KMS-11 (cell line): ENCODE results near the gene LNPEP.

Experiments used
- H2AFZ ChIP-seq: fragments of 200-600 bp; sonication (generic); 2 replicates; pipeline ENCODE4 v1.6.1; 2016; ENCODE audit warnings: antibody characterized with exemption, mixed run types, low read depth
- H3K27ac ChIP-seq: fragments of 200-600 bp; sonication (generic); 2 replicates; pipeline ENCODE4 v1.6.1; 2016; ENCODE audit warnings: mild to moderate bottlenecking, mixed run types
- H3K27me3 ChIP-seq: fragments of 200-600 bp; sonication (generic); 2 replicates; pipeline ENCODE4 v1.6.1; 2017; ENCODE audit warnings: mild to moderate bottlenecking, low read depth, mixed run types, moderate library complexity; ENCODE audit not compliant: insufficient read depth
- H3K36me3 ChIP-seq: fragments of 200-600 bp; sonication (generic); 2 replicates; pipeline ENCODE4 v1.6.1; 2017; ENCODE audit warnings: mild to moderate bottlenecking, mixed run types; ENCODE audit not compliant: insufficient read depth
- H3K4me1 ChIP-seq: fragments of 200-600 bp; sonication (generic); 2 replicates; pipeline ENCODE4 v1.6.1; 2016; ENCODE audit warnings: mild to moderate bottlenecking, low read depth, mixed run types; ENCODE audit not compliant: poor library complexity, severe bottlenecking
- H3K4me2 ChIP-seq: fragments of 200-600 bp; sonication (generic); 2 replicates; pipeline ENCODE4 v1.7.0; 2016; ENCODE audit warnings: mild to moderate bottlenecking, mixed run types
- H3K4me3 ChIP-seq: fragments of 200-600 bp; sonication (generic); IDR thresholded peaks from 2 replicates; pipeline ENCODE4 v1.6.1; 2017; ENCODE audit warnings: low read depth, low read length, mixed read lengths; ENCODE audit not compliant: insufficient read depth
- H3K79me2 ChIP-seq: fragments of 200-600 bp; sonication (generic); 2 replicates; pipeline ENCODE4 v1.6.1; 2016; ENCODE audit warnings: low read depth, mixed run types; ENCODE audit not compliant: insufficient read depth
- H3K9ac ChIP-seq: fragments of 200-600 bp; sonication (generic); 2 replicates; pipeline ENCODE4 v1.6.1; 2016; ENCODE audit warnings: mild to moderate bottlenecking, mixed run types
- H4K20me1 ChIP-seq: fragments of 200-600 bp; sonication (generic); 2 replicates; pipeline ENCODE4 v1.6.1; 2016; ENCODE audit warnings: mild to moderate bottlenecking, mixed run types; ENCODE audit not compliant: insufficient read depth
- TF ChIP-seq, protein P1 (sequence below): fragments of 200-600 bp; sonication (generic); conservative IDR thresholded peaks from 2 replicates; pipeline ENCODE4 v1.6.1; 2017; ENCODE audit warnings: low read depth, mild to moderate bottlenecking, antibody characterized with exemption, low read length, moderate library complexity, mixed read lengths

LNPEP gene

DNA sequence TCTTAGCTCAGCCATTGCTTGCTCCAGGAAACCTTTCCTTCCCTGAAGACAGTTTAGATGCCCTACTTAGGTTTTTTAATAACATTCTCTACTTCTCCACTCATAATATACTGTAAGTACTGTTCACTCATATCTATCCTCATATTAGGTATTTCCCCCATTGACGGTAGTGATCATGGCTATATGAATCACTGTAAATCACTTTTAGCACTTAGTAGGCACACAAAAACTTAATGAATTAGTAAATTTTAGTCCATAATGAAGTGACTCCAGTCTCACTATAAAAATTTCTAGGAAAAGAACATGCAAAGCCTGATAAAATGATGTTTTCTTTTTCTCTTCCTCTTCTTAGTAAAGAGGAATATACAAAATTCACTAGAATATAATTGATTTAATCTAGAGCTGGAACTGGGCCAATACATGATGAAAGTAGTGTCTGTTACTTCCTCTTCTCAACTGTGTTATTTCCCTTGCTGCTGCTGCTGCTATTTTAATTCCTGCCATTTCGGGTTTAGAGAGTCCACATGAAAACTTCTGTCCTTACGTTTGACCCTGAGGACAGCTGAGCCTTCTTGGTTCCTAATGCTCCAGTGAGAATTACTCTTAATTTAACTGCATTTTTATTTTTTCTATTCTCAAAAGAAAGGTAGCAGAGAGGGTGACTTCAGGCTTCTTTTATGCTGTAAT, 73.5 kb downstream of the LNPEP start:
- no peak overlapping the region for H3K27ac ChIP-seq

DNA sequence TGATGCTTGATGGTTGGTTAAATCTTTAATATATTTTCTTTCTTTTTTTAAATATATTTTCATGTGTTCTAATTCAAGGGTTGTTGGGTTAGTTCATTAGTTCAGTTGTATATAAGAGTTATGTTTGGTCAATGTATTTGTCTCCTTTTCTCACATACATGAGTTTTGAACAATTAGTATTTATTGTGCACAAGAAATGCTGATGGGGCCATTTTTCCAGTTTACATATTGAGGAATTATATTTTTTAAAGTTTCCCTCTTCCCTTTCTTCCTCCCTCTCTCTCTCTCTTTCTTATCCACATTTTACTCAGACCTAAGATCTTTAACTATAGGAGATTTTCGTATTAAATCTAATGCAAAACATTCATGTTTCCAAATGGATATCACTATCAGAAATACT, 74.0 kb downstream of the LNPEP start:
- TF ChIP-seq, protein P1, sequence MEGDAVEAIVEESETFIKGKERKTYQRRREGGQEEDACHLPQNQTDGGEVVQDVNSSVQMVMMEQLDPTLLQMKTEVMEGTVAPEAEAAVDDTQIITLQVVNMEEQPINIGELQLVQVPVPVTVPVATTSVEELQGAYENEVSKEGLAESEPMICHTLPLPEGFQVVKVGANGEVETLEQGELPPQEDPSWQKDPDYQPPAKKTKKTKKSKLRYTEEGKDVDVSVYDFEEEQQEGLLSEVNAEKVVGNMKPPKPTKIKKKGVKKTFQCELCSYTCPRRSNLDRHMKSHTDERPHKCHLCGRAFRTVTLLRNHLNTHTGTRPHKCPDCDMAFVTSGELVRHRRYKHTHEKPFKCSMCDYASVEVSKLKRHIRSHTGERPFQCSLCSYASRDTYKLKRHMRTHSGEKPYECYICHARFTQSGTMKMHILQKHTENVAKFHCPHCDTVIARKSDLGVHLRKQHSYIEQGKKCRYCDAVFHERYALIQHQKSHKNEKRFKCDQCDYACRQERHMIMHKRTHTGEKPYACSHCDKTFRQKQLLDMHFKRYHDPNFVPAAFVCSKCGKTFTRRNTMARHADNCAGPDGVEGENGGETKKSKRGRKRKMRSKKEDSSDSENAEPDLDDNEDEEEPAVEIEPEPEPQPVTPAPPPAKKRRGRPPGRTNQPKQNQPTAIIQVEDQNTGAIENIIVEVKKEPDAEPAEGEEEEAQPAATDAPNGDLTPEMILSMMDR: no peak
- Histone ChIP-seq H3K79me2 (no peaks in the 10 kb centered on the region), H3K4me3 (no peak overlapping the region), H3K4me1 (no peaks in the 10 kb centered on the region), H4K20me1 (no peaks in the 10 kb centered on the region; the same call in 1 of the 2 replicates), H3K27me3 (no peaks in the 10 kb centered on the region), H2AFZ (no peak overlapping the region), H3K4me2 (no peak overlapping the region), H3K9ac (no peak overlapping the region), H3K36me3 (no peaks in the 10 kb centered on the region), H3K27ac (no peak overlapping the region)

More for the DNA sequence above, 73.5 kb downstream of the LNPEP start:
- Histone ChIP-seq H3K4me1 (no peaks in the 10 kb centered on the region), H3K36me3 (no peaks in the 10 kb centered on the region), H3K4me2 (no peak overlapping the region), H4K20me1 (no peaks in the 10 kb centered on the region), H2AFZ (no peak overlapping the region), H3K79me2 (no peaks in the 10 kb centered on the region), H3K9ac (no peak overlapping the region), H3K4me3 (no peak overlapping the region), H3K27me3 (no peaks in the 10 kb centered on the region)
- TF ChIP-seq, protein P1: no peak

DNA sequence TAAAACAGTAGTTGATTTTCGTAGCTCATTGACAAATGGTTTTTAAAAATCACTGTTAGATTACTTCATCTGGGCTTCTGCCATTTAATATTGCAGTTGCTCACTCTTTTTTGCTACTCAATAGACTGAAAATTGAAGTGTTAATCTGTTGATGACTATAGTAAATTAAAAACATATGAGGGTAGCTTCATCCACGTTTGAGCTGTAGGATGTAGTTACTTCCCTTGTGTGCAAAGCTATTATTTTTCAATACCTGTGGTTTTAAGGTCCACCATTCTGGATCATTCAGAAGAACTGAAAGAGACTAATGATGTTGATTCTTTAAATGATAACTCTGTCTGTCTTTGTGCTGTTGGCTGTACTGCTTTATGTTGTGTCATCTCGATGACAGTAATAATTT, 74.7 kb downstream of the LNPEP start:
- no peaks in the 10 kb centered on the region for H3K4me1 ChIP-seq
- H3K36me3 ChIP-seq: no peaks in the 10 kb centered on the region
- H3K79me2 ChIP-seq: no peaks in the 10 kb centered on the region
- no peaks in the 10 kb centered on the region for H3K27me3 ChIP-seq
- no peak overlapping the region for H2AFZ ChIP-seq
- no peak overlapping the region for H3K9ac ChIP-seq
- H3K4me2 ChIP-seq: no peak overlapping the region
- no peaks in the 10 kb centered on the region; the same call in 1 of the 2 replicates for H4K20me1 ChIP-seq
- H3K27ac ChIP-seq: no peak overlapping the region
- H3K4me3 ChIP-seq: no peak overlapping the region
- TF ChIP-seq, protein P1: no peak

DNA sequence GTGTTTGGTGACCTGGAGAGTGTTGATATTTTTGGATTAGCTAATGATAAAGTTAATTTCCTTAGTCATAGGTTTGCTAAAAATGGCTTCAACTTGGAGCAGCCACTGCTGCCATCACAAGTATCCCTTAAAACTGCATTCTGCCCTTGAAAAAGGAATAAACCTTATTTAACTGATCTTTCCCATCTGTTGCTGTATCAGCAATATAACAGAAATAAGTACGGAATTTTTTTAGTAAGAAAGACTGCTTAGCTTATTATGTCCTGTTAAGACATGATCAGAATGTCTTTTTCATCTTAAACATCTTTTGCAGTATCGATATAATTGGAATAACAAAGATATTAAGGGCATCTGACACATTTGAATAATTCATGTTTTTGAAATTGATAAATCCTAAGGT, 75.7 kb downstream of the LNPEP start:
- Histone ChIP-seq H3K4me2 (no peak overlapping the region), H3K79me2 (no peaks in the 10 kb centered on the region), H2AFZ (no peak overlapping the region), H3K4me1 (no peaks in the 10 kb centered on the region), H4K20me1 (no peaks in the 10 kb centered on the region; the same call in 1 of the 2 replicates), H3K27ac (no peak overlapping the region), H3K9ac (no peak overlapping the region), H3K4me3 (no peak overlapping the region), H3K27me3 (no peaks in the 10 kb centered on the region), H3K36me3 (no peaks in the 10 kb centered on the region)
- TF ChIP-seq, protein P1: no peak
